ENCODE measurements around the gene TAGLN2.

TAGLN2 gene
- long read RNA-seq, transcript TAGLN2-203 (5 exons, 1,604 nt): major isoform, 1,154 of 1,185 reads
- long read RNA-seq, partial matches to known transcripts: 27 of 1,185 reads
- long read RNA-seq, other reads (novel, unspliced or antisense): 3 of 1,185 reads

GRCh38 chr1:159924791-159925718 lies at the start of gene TAGLN2:
TSS of gene TAGLN2 (minus strand) at chr1:159925507. CDS start at chr1:159920509, 4,998 bp downstream.
- Histone ChIP-seq H3K27me3 (ENCODE audit: insufficient read depth, poor library complexity, severe bottlenecking) (no peaks in the 10 kb centered on the region), H3K27ac (replicated peaks) (peak within 1 kb of the TSS; percentile 95)

GRCh38 chr1:159974350-159974965 lies 49.2 kb upstream of the TAGLN2 start:
- Histone ChIP-seq H3K27ac (replicated peaks) (no peak overlapping the region), H3K27me3 (ENCODE audit: insufficient read depth, poor library complexity, severe bottlenecking) (peaks cover 14% of the 10 kb centered on the region), H3K4me3 (replicated peaks; ENCODE audit: insufficient read depth, low read length) (no peak overlapping the region)
- no peak for DNase-seq (ENCODE audit: low read depth in 1 of 2, low spot score in 1 of 2)
- TF ChIP-seq CTCF (IDR thresholded peaks at IDR 0.05; ENCODE audit: insufficient read depth, low read length) (no peak), SPI1 (IDR thresholded peaks at IDR 0.05; ENCODE audit: borderline replicate concordance, low read depth) (no peak), POLR2AphosphoS5 (IDR thresholded peaks at IDR 0.05; ENCODE audit: low read depth) (no peak), REST (IDR thresholded peaks at IDR 0.05; ENCODE audit: insufficient replicate concordance, low read depth) (no peak), GABPA (IDR thresholded peaks at IDR 0.05; ENCODE audit: low read depth) (no peak)

More at GRCh38 chr1:159924791-159925718, at the start of gene TAGLN2:
- H3K4me3 ChIP-seq (replicated peaks; ENCODE audit: insufficient read depth, low read length): peak within 1 kb of the TSS; percentile 88
- TF ChIP-seq CTCF (IDR thresholded peaks at IDR 0.05; ENCODE audit: insufficient read depth, low read length) (no peak), GABPA (IDR thresholded peaks at IDR 0.05; ENCODE audit: low read depth) (no peak), SPI1 (IDR thresholded peaks at IDR 0.05; ENCODE audit: borderline replicate concordance, low read depth) (peak; percentile 36; the same call in 1 of the 2 replicates), REST (IDR thresholded peaks at IDR 0.05; ENCODE audit: insufficient replicate concordance, low read depth) (peak; percentile 74), POLR2AphosphoS5 (IDR thresholded peaks at IDR 0.05; ENCODE audit: low read depth) (peak; percentile 96)
- DNase-seq (ENCODE audit: low read depth in 1 of 2, low spot score in 1 of 2): peak; percentile 88 to 93

GRCh38 chr1:159973350-159973940 lies 48.1 kb upstream of the TAGLN2 start:
- no peak for DNase-seq (ENCODE audit: low read depth in 1 of 2, low spot score in 1 of 2)
- no peak overlapping the region for H3K4me3 ChIP-seq (replicated peaks; ENCODE audit: insufficient read depth, low read length)
- TF ChIP-seq CTCF (IDR thresholded peaks at IDR 0.05; ENCODE audit: insufficient read depth, low read length) (no peak), GABPA (IDR thresholded peaks at IDR 0.05; ENCODE audit: low read depth) (no peak), POLR2AphosphoS5 (IDR thresholded peaks at IDR 0.05; ENCODE audit: low read depth) (no peak), REST (IDR thresholded peaks at IDR 0.05; ENCODE audit: insufficient replicate concordance, low read depth) (no peak), SPI1 (IDR thresholded peaks at IDR 0.05; ENCODE audit: borderline replicate concordance, low read depth) (no peak)
- no peak overlapping the region for H3K27ac ChIP-seq (replicated peaks)
- peaks cover 11% of the 10 kb centered on the region for H3K27me3 ChIP-seq (ENCODE audit: insufficient read depth, poor library complexity, severe bottlenecking)
